MCF 10A (cell line): Measurements from ENCODE around the gene SASH3. TPM values are rescaled to one million over a fixed set of nuclear protein-coding genes. Genes with fewer than 3 reads are reported as not detected.

Source experiments
- BruUV-seq: library from RNA; stranded (reverse); fragments of 400-500 nt; replicated peaks from 2 replicates; lab custom pipeline; 2021; lab: Mats Ljungman, UMichigan
- CTCF ChIA-PET: fragments of 300-600 bp; sonication (Branson Sonifier 250); formaldehyde crosslinking; extraction: SDS; loops from one replicate; lab custom pipeline; 2021; ENCODE audit warnings: antibody characterized with exemption, inconsistent platforms; lab: Yijun Ruan, JAX
- POLR2A ChIA-PET: fragments of 300-600, 350-650 bp; sonication (Branson Sonifier 250); formaldehyde crosslinking; extraction: SDS; loops from one replicate; lab custom pipeline; 2020; ENCODE audit warnings: antibody characterized with exemption, inconsistent platforms; lab: Yijun Ruan, JAX
- DNase-seq: peaks from one replicate; pipeline ENCODE4 v3.0.0-alpha.2; 2018; ENCODE audit not compliant: unreplicated experiment
- H3K27ac Mint-ChIP-seq: one replicate; pipeline ENCODE4 v1.8.0; 2022; ENCODE audit warnings: mild to moderate bottlenecking, low read depth, mixed read lengths; ENCODE audit not compliant: unreplicated experiment
- H3K27me3 Mint-ChIP-seq: one replicate; pipeline ENCODE4 v1.8.0; 2022; ENCODE audit warnings: mixed read lengths; ENCODE audit not compliant: insufficient read depth, unreplicated experiment
- H3K36me3 Mint-ChIP-seq: one replicate; pipeline ENCODE4 v1.8.0; 2022; ENCODE audit warnings: mild to moderate bottlenecking, moderate library complexity, mixed read lengths; ENCODE audit not compliant: insufficient read depth, unreplicated experiment
- H3K4me1 Mint-ChIP-seq: one replicate; pipeline ENCODE4 v1.8.0; 2022; ENCODE audit warnings: mixed read lengths; ENCODE audit not compliant: insufficient read depth, unreplicated experiment
- H3K4me3 Mint-ChIP-seq: one replicate; pipeline ENCODE4 v1.8.0; 2022; ENCODE audit warnings: mild to moderate bottlenecking, moderate library complexity, mixed read lengths; ENCODE audit not compliant: unreplicated experiment
- H3K9me3 Mint-ChIP-seq: one replicate; pipeline ENCODE4 v1.8.0; 2022; ENCODE audit warnings: mixed read lengths; ENCODE audit not compliant: unreplicated experiment
- intact Hi-C: fragments of 100-400 bp; cut with micrococcal nuclease; formaldehyde crosslinking; loops from 2 replicates; pipeline ENCODE4 v1.14.1; 2022
- total RNA-seq: library from RNA; stranded (reverse); gene quantifications from 2 replicates; pipeline ENCODE4 v1.2.3, GENCODE V29; 2022
- TF ChIP-seq, protein P1 (sequence below): fragments of 200-600 bp; IDR thresholded peaks from one replicate; pipeline ENCODE4 v1.8.0; 2022; ENCODE audit warnings: antibody characterized with exemption, mild to moderate bottlenecking; ENCODE audit not compliant: unreplicated experiment

SASH3 gene
- total RNA-seq, 1 experiment from 2014 or later = not detected

DNA sequence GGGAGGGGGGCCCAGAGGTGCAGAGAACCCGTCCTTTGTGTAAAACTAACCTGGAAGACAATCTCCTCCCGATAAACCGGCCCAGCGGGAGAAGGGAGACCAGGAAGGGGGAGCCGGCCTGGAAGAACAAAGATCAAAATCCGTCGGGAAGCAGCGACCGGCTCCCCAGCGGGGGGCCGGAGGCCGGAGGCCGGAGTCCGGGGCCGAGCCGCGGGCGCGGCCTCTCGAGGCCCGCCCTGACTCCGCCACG lies 63.4 kb downstream of the SASH3 start:
- ChIA-PET POLR2A (interaction anchor here (1.1 kb wide), 1 partner anchor 62 kb away, joined by 4 read pairs; the partner anchor contains the start of gene UTP14A), CTCF (no interaction called here)
- DNase-seq = no peak
- Mint-ChIP-seq H3K27ac (no peak overlapping the region), H3K4me1 (no peaks in the 10 kb centered on the region), H3K36me3 (peaks cover 3% of the 10 kb centered on the region), H3K4me3 (peak overlapping the region; percentile 84), H3K27me3 (peaks cover 25% of the 10 kb centered on the region), H3K9me3 (no peaks in the 10 kb centered on the region)
- TF ChIP-seq, protein P1, sequence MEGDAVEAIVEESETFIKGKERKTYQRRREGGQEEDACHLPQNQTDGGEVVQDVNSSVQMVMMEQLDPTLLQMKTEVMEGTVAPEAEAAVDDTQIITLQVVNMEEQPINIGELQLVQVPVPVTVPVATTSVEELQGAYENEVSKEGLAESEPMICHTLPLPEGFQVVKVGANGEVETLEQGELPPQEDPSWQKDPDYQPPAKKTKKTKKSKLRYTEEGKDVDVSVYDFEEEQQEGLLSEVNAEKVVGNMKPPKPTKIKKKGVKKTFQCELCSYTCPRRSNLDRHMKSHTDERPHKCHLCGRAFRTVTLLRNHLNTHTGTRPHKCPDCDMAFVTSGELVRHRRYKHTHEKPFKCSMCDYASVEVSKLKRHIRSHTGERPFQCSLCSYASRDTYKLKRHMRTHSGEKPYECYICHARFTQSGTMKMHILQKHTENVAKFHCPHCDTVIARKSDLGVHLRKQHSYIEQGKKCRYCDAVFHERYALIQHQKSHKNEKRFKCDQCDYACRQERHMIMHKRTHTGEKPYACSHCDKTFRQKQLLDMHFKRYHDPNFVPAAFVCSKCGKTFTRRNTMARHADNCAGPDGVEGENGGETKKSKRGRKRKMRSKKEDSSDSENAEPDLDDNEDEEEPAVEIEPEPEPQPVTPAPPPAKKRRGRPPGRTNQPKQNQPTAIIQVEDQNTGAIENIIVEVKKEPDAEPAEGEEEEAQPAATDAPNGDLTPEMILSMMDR = no peak
- no TSS peak for BruUV-seq
- intact Hi-C loops = no loop called here

DNA sequence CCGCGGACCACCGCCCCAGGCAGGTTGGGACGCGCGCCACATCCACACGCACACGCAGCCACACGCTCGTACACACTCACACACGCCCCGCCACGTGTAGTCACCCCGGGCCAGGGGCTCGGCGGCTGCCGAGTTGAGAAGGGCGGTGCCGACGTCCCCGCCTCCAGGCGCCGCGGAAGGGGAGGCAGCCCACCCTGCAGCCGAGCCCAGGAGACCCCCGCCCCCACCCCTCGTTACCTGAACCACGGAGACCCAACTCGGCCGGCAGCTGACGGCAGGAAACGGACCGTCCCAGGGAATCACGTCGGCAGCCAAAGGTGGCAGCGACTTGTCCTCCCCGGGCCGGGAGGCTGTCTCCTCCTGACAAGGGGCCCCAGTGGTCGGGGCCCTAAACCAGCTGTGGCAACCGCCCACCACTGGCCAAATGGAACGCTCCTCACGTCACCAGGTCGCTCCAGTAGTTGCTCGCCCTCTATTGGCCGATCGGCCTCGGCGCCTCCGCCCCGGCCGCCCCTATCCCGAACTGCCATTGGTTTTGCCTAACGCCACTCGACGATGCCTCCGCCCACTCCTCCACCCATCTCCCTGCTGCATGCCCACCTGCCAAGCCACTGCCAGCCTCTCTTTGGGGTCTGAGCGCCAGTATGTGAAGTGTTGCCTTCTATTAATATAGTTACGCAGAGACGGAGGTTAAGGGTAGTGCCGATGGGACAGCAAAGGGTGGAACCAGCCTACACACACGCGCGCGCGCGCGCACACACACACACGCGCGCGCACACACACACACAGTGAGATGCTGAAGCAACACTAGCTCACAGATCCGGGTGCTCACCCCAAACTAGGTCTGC lies 63.9 kb downstream of the SASH3 start, which contains the start of gene ZDHHC9:
Gene ZDHHC9, minus strand, starts transcription at position 428 of the 848 bp plus-strand sequence. CDS start 1,941 bp downstream, outside the sequence.
- POLR2A ChIA-PET = interaction anchor here (0.6 to 1.3 kb wide), 4 partner anchors 8 to 204 kb away, joined by 3 to 4 read pairs (median 3); partner anchors contain the start of gene UTP14A
- H3K36me3 Mint-ChIP-seq = no peaks in the 10 kb centered on the region
- H3K4me3 Mint-ChIP-seq = peak within 1 kb of the TSS; percentile 84
- intact Hi-C loops = no loop called here
- BruUV-seq = no TSS peak
- TF ChIP-seq, protein P1 = no peak
- H3K27ac Mint-ChIP-seq = no peak within 1 kb of the TSS
- peak; percentile 84 for DNase-seq
- H3K27me3 Mint-ChIP-seq = peaks cover 25% of the 10 kb centered on the region
- no peaks in the 10 kb centered on the region for H3K9me3 Mint-ChIP-seq
- CTCF ChIA-PET = interaction anchor here (0.7 kb wide), 1 partner anchor 197 kb away, joined by 3 read pairs; no protein-coding TSS in a partner anchor
- H3K4me1 Mint-ChIP-seq = no peaks in the 10 kb centered on the region

Other genes starting within 250 kb of the SASH3 start
- gene OCRL, start 239.7 kb upstream of the SASH3 start, total RNA-seq = 25.3 and 26.8 TPM in 2 replicates
- gene APLN, start 125.0 kb upstream of the SASH3 start, total RNA-seq = not detected in 2 replicates
- gene XPNPEP2, start 41.0 kb upstream of the SASH3 start, total RNA-seq = not detected in 2 replicates
- gene ZDHHC9, start 63.9 kb downstream of the SASH3 start, total RNA-seq = 30.6 and 34.5 TPM in 2 replicates
- gene UTP14A, start 126.2 kb downstream of the SASH3 start, total RNA-seq = 30.3 and 48.3 TPM in 2 replicates
- 2.9 and 5.1 TPM in 2 replicates for gene BCORL1, start 202.7 kb downstream of the SASH3 start, total RNA-seq